NCI-H2227 (cell line): ENCODE results near the gene RGPD6.
"Not testable (repeated sequence)": the region's sequence is repeated elsewhere in the genome, so short reads cannot be mapped to it uniquely, and the experiment has no call there.

Source experiments
- DNase-seq: peaks from one replicate; lab custom pipeline; 2025; ENCODE audit not compliant: unreplicated experiment; lab: John Stamatoyannopoulos, UW

The RGPD6 gene

DNA sequence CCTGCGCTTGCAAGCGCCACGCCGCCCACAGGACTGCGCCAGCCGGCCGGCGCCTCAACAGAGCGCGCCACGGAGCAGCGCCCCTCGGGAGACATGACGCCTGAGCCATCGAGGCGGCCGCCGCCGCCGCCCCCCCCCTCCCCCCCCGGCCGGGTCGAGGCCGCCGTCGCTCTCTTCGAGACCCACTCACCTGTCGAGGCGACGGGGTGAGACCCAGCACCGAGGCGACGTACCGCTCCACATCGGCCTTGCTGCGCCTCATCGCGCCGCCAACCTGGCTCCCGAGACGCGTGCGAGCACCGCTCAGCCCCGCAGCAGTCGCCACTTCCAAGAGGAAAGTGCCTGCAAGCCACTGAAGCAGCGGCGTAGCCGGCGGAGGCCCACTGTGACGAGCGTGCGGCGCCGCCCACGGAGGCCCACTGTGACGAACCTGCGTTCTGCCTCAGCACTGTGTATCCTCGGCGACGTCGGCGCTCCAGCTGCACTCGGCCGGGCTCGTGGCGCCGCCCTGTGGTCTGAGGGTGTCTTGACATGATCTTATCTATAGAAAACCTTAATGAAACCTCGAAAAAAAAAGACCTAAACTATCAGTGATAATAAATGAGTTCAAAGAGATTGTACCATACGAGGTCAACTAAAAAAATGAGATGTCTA is at the start of gene RGPD6:
Gene RGPD6 (minus strand): TSS at position 460 of the 654 bp plus-strand sequence. CDS start 198 bp downstream, at position 262.
- not testable (repeated sequence) for DNase-seq

DNA sequence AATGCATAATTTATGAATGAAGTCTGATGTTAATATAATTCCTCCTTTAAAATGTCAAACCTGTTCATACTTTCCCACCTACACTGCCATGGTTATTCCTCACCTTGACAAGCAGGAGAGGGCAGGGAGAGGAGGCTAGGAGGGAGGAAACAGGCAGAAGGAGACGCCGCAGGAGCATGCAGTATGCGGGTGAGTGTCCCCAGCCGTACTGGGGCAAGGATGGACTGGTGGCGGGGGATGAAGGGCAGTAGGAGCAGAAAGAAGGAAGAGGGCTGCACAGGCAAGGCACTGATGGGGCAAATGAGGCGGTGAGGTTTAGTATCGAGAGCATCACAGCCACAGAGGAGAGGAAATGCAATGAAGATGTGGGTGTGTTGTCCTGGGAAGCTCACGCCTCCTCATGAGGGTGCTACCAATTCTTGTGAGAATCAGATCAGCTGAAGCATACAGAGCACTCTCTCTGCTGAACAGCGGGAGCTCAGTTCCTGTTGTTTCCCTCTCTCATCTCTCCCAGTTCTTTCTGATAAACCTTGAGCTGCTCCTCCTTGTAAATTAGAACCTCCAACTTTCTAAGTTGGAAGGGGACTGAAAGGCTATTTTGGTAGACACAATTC is 42.4 kb upstream of the RGPD6 start:
- DNase-seq: not testable (repeated sequence)

- not testable (repeated sequence) for DNase-seq
Measured at GRCh38 chr2:110613927-110614326, 36.9 kb upstream of the RGPD6 start.

- DNase-seq: not testable (repeated sequence)
Measured at GRCh38 chr2:110610613-110611250, 33.7 kb upstream of the RGPD6 start.

GRCh38 chr2:110609843-110610612 is 33.0 kb upstream of the RGPD6 start:
- DNase-seq: not testable (repeated sequence)

GRCh38 chr2:110608788-110609502 is 31.9 kb upstream of the RGPD6 start:
- DNase-seq: not testable (repeated sequence)

GRCh38 chr2:110605057-110605456 is 28.0 kb upstream of the RGPD6 start:
- DNase-seq: not testable (repeated sequence)

- DNase-seq: not testable (repeated sequence)
Measured at GRCh38 chr2:110603917-110604591, 27.0 kb upstream of the RGPD6 start.

DNA sequence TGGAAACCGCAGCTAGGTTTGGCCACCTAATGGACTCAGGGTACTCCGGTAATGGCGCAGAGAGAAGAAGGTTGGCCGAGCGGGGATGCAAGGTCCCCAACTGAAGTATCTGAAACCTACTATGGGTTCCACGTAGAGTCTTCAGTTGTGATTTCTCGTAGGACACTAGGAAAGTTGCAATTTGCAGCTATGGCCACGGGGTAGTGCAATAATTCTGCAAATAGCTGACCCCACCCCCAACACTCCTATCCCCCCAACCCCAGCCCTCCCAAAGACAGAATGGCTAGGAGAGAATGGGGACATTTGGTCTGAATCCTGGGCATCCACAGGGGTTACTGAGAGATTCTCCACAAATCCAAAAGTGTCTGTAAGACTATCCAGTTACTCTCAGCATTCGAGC is 25.1 kb upstream of the RGPD6 start:
- not testable (repeated sequence) for DNase-seq

GRCh38 chr2:110591973-110592372 is 15.0 kb upstream of the RGPD6 start:
- DNase-seq: not testable (repeated sequence)

DNA sequence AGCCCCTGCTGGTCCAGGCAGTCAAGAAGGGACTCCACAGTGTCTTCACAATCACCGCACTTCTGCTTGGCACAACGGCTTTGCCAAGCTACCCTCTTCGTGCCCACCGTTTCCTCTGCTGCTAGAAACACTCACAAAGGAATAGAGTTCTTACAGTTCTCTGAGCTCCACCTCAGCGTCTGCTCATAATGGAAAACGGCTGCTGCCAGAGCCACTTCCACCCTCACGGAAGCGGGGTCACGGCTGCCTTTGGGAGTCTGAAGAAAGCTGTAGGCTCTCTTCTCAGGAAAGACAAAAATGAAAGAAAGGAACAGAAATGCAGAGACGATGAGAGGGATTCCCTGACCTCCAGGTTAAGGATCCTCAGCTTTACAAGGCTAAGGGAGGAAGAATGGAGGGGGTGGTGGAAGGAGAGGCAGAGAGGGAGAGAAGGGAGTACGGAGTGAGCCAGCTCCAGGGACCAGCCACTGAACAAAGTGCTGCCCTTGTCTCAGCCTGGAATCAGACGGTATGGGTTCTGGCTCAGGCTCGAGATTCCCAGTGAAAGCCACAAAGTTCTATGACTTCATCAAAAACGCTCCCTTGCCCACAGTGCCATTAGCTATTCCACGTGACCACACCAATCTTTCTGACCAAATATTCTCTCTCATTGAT is 12.8 kb upstream of the RGPD6 start:
- DNase-seq: not testable (repeated sequence)

DNA sequence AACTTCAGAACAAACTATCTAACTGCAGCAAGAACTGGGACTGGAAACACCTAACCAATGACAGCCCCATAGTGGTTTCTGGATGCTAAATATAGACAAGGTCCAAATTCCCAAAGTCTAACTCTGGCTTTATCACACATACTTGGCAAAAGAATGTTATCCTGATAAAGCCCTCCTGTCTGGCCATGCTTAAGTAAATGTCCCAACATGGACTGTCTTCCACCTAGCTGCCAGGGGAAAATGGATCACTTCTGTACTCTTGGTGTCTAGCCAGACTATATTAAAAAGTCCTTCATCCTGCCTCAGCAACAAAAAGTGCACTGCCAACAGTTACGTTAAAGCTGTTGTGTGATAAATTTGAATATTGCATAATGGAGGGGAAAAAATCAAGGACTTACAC is 11.5 kb upstream of the RGPD6 start:
- DNase-seq: not testable (repeated sequence)

- not testable (repeated sequence) for DNase-seq
Measured at GRCh38 chr2:110579216-110579965, 2.4 kb upstream of the RGPD6 start.

DNA sequence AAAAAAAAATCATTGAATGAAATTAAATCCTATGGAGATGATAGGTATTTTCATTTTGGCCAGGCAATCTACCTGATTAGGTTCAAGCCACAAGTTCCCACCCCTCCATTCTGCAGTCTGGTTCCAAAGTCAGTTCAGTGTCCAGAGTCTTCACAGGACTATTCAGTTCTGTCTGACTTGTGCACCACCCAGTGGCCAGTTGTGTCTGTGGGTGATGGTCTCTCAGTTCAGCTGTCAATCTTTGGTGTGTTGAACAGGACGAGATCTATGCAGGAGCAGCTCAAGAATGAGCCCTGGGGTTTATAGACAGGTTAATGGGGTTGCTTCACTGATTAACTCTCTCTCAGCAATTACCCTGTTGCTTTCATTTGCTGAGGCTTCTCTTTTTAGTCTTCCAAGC is 1.4 kb upstream of the RGPD6 start:
- DNase-seq: not testable (repeated sequence)

DNA sequence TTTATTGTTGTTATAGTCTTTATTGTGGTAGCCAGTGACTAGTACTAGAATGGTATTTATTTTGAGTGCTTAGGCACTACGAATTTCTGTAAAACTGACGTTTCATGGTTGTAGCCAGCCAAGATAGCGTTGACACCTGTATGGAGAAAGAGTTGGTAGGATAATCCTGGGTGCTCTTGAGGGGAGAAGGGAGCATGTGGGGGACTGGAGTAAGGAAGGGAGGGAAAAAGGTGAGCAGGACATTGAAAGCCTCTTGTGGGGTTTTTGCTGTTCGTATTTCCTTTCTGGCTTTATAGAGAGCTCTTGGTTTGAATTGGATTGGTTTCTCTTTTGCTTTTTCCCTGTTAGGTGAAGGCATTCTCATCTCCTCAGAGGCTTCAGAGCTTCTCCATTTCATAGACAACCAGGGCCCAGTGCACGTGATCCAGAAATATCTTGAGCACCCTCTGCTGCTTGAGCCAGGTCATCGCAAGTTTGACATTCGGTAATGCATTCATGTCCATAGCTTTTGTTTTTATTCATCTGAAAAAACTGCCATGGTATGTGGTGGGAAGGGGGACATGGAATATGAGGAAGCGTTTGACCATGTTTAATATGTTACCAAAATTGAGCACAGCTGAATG is 77.2 kb downstream of the RGPD6 start:
- not testable (repeated sequence) for DNase-seq

DNA sequence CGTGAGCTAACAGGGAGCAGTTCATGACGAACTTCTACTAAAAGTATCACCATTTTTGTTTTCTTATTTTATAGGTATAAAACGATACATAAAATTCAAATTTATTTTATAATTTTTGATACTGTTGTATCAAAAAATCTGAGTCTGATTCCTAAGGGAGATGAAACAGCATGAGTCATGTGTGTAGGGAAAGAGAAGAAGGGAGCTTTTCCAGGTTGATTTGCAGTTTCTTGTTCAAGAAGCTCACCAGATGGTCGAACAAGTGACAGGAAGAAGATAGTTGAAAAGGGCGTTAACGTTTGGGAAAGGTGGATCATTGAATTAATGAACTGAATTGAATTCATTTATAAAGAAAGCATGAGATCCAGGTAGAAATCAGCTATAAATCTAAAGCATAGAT is 81.0 kb downstream of the RGPD6 start:
- not testable (repeated sequence) for DNase-seq

GRCh38 chr2:110494488-110494887 is 82.5 kb downstream of the RGPD6 start:
- DNase-seq: not testable (repeated sequence)

DNA sequence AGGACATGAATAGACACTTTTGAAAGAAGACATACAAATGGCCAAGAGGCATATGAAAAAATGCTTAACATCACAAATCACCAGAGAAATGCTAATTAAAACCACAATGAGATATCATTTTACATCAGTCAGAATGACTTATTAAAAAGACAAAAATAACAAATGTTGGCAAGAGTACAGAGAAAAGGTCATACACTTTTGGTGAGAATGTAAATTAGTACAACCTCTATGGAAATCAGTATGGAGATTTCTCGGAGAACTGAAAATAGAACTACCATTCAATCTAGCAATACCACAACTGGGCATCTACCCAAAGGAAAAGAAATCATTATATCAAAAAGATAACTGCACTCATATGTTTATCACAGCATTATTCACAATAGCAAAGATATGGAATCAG is 88.0 kb downstream of the RGPD6 start:
- not testable (repeated sequence) for DNase-seq
